Epithelial cell of proximal tubule (primary cell): ENCODE data around the gene RRP1B. TPM values are rescaled to one million over a fixed set of nuclear protein-coding genes. Genes with fewer than 3 reads are reported as not detected.

Source experiments
- DNase-seq: peaks from one replicate; pipeline ENCODE4 v3.0.0-alpha.2; 2011; ENCODE audit warnings: low read depth
- H3K4me3 ChIP-seq: 2 replicates; pipeline ENCODE4 v1.5.1; 2011; ENCODE audit warnings: low read depth, mild to moderate bottlenecking, low read length
- total RNA-seq: library from RNA; depleted of rRNA; stranded (reverse); fragments of >200 nt; gene quantifications from 2 replicates; pipeline ENCODE4 v1.2.3, GENCODE V29; 2015
- TF ChIP-seq, protein P1 (sequence below): conservative IDR thresholded peaks from 2 replicates; pipeline ENCODE4 v1.5.1; 2012; ENCODE audit warnings: low read depth, mild to moderate bottlenecking, low read length

RRP1B gene
- total RNA-seq, 1 donor from 2014 or later, result 37.6 TPM

DNA sequence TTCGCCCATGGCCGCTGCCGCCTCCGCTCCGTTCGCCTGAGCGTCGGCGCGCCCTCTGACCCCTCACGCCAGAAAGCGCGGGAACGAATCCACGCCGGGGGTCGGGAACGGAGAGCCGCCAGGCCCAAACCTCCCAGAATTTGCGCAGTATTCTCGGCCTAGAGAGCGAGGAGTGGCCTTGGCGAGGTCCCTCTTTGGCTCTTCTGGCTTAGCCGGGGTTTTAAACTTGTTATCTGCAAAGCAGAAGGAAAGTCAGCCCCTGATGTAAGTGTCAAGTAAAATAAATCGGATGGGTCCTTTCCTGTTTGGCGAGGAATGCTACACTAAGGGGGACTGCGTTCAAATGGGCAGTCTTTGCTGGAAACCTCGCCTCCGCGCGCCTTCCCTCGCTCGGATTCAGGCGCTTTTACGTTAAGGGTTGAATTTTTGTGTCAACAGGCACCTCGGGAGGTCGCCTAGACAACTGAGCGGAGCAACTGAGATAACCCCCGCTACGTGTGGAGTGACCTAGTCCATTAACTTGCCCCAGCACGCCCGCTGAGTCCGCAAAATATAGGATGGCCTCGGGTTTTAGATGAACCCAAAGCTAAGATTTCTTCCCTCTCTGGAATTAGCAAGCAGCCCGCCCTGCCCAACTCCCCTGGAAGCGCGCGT, 1.1 kb upstream of the RRP1B start:
- no peak for DNase-seq
- TF ChIP-seq, protein P1, sequence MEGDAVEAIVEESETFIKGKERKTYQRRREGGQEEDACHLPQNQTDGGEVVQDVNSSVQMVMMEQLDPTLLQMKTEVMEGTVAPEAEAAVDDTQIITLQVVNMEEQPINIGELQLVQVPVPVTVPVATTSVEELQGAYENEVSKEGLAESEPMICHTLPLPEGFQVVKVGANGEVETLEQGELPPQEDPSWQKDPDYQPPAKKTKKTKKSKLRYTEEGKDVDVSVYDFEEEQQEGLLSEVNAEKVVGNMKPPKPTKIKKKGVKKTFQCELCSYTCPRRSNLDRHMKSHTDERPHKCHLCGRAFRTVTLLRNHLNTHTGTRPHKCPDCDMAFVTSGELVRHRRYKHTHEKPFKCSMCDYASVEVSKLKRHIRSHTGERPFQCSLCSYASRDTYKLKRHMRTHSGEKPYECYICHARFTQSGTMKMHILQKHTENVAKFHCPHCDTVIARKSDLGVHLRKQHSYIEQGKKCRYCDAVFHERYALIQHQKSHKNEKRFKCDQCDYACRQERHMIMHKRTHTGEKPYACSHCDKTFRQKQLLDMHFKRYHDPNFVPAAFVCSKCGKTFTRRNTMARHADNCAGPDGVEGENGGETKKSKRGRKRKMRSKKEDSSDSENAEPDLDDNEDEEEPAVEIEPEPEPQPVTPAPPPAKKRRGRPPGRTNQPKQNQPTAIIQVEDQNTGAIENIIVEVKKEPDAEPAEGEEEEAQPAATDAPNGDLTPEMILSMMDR, result no peak
- H3K4me3 ChIP-seq, result no peak overlapping the region

DNA sequence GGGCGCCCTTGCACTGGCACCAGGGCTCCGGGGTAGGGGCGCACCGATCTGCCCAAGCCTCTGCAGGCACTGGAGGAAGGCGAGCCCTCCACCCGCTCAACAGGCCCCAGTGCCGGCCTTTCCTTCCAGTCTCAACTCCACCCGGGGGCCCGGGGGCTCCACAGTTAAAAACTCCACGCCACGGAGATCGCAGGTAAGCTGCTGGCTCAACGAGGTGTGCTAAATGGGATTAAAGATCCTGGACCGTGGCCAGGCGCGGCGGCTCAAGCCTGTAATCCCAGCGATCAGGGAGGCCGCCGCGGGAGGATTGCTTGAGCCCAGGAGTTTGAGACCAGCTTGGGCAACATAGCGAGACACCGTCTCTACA, 608 bp upstream of the RRP1B start:
- H3K4me3 ChIP-seq, result peak overlapping the region; percentile 98
- no peak for DNase-seq
- TF ChIP-seq, protein P1, result no peak

DNA sequence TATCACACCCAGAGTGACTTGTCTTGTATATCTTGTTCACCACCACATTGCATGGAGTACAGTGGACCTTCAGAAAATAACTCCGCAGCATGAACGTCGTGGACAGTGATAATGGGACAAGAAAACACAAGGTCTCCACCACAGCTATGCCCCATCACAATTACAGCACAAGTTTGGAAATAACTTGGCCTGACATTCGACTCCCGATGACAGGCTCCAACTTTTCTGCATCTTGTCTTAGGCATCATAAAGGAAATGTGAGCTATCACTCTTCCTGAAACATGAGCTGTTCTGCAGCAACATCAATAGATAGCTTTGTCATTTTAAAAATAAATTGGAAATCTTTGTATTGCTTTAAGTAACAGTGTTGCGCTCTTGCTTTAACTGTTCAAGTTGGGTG, 2.9 kb downstream of the RRP1B start:
- no peak overlapping the region for H3K4me3 ChIP-seq
- TF ChIP-seq, protein P1, result no peak
- no peak for DNase-seq

DNA sequence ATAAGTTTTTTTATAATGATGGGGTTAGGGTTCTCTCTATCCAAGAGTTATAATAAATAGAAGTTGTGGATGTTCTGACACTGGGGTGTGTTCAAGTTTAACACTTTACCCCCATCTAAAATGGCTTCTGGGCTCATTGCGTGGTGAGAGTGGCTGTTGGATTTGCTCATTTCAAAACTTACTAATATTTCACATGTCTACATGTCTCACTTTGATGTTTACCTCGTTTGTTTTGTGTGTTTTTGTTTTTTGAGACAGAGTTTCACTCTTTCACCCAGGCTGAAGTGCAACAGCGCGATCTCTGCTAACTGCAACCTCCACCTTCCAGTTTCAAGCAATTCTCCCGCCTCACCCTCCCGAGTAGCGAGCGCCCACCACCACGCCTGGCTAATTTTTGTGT, 3.7 kb downstream of the RRP1B start:
- no peak for DNase-seq
- TF ChIP-seq, protein P1, result no peak
- H3K4me3 ChIP-seq, result no peak overlapping the region

- TF ChIP-seq, protein P1, result no peak
- no peak overlapping the region for H3K4me3 ChIP-seq
- DNase-seq, result no peak
Observed at GRCh38 chr21:43664358-43664757, 5.0 kb downstream of the RRP1B start.

DNA sequence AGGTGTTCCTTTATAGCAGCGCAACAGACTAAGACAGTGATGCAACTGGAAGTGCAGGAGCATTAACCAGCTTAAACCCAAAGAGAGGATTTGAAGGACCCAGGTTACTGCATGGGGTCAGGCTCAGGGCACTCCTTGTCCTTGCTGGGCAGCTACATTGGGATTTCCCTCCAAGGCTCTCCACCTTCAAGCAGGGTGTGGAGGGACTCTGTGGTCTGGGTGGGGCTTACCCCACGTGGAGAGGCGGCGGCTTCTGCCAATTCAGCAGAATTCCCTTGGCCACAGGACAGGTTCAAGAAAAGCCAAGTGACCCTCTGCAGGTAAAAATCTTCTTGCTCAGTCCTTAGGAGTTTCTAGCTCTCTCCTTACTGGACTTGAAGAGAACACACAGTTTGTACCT, 6.5 kb downstream of the RRP1B start:
- no peak overlapping the region for H3K4me3 ChIP-seq
- DNase-seq, result no peak
- TF ChIP-seq, protein P1, result no peak

DNA sequence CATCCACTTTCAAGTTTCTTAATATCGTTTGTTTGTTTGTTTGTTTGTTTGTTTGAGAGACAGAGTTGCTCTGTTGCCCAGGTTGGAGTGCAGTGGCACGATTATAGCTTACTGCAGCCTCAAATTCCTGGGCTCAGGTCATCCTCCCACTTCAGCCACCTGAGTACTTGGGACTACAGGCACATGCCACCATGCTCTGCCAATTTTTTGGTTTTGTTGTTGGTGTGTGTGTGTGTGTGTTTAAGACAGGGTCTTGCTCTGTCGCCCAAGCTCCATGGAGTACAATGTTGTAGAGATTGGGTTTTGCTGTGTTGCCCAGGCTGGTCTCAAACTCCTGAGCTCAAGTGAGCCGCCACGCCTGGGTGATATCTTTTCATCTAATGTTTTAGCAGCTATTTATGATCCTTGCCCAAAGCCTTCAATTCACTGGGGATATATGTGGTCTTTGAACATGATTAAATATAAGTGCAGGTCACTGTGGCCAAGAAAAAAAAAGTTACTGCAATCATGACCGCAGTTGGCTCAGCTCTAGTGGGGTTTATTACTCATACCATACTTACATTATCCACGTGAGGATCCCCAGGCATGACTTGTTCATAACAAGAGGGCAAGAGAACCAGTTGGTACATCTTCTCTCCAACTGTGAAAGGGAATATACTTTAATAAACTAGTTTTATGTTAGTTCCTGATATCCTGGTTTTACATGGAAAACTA, 8.0 kb downstream of the RRP1B start:
- DNase-seq, result no peak

More for the DNA sequence above, 8.0 kb downstream of the RRP1B start:
- TF ChIP-seq, protein P1, result no peak
- no peak overlapping the region for H3K4me3 ChIP-seq
